IPS-NIHi7 (cell line): Measurements from ENCODE around the gene ZNF674.
"Not testable (repeated sequence)": the region's sequence is repeated elsewhere in the genome, so short reads cannot be mapped to it uniquely, and the experiment has no call there.

Experiments used
- DNase-seq: peaks from one replicate; pipeline ENCODE4 v3.0.0; 2012; ENCODE audit warnings: mixed read lengths; ENCODE audit errors: extremely low spot score

Gene ZNF674

DNA sequence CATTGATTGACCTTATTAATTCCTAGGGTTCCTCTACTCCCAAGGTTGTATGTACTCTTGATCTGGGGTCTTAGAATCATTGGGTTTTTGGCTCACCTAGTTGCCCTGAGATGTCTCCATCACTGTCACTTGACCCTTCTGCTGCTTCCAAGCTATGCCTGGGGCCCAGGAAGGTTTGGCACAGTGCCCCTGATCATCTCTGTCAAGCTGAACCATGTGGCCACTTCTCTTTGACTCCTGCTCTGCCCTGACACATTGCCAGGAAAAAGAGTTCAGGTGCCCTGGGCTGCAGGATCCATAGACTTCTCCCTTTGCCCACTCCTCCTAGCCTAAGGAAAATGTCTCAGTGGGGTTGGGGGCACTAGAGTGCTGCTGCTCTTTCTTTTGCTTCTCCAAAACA is 24.4 kb upstream of the ZNF674 start:
- no peak for DNase-seq

DNA sequence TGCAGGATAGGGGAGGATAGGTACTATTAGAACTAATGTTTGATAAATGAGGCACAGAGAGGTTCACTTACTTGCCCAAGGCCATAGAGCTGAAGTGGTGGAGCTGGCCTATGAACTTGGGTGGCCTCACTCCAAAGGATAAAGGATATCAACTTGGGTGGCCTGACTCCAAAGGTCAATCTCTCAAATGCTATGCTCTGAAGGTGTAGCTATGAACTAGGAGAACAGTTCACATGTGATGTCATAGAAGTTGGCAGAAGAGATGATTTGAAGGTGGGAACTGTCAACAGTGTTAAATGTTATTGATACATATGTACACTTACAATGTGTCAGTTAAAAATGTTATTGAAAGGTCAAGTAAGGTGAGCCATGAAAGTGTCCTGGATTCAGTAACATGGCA is 22.2 kb upstream of the ZNF674 start:
- no peak for DNase-seq

DNA sequence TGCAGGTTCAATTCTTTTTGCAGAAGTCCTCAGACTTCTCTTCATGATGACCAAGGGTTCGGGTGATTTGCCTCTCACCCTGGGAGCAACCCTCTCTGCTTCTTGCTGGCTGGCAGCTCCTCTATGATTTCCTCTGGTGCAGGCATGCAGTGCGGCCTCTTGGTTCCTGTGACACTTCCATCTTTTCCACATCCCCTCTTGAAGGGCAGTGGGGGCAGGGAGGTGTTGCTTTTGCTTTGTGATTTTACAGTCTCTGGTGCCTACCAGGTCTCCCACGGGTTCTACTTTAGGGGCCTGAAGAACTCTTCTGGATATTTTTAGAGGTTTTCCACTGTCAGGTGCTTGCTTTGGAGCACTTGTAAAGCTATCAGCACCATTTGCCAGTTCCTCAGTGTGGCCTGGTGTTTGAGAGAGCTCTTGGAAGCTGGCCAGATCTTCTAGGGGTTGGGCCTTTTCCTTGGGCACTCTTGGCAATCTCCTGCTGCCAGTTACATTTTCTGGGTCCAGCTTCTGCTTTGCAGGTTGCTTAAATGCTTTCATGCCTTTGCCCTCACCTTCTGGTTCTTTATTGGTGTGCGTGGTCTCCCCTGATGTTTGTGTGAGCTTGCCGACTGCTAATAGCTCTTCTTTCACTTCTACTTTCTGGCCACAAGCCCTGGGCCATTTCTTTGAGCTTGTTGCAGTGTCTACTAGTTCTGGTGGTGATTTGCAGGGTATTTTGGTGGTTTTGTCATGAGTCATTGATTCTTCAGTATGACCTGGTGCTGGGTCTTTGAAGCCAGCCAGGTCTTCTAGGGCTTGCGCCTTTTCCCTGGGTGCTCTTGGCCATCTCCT is 16.8 kb upstream of the ZNF674 start:
- DNase-seq = no peak

DNA sequence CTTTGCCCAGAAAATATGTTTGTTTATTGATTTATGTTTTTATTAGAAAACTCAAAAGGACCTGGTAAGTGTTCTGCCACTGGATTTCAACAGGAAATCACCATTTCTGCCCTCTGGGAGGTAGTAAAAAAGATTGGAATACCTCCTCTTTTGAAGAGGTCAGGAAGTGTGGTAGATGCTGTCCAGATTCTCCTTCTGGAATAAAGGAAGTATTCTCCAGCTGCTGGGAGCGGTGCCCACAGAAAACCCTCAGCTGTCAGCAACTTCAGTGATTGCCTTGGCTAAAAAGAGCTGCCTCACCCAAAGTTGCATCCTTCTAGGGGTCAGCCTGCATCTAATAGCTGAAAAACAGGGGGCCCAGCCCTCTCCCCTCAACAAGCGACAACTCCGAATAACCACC is 13.8 kb upstream of the ZNF674 start:
- DNase-seq = no peak

DNA sequence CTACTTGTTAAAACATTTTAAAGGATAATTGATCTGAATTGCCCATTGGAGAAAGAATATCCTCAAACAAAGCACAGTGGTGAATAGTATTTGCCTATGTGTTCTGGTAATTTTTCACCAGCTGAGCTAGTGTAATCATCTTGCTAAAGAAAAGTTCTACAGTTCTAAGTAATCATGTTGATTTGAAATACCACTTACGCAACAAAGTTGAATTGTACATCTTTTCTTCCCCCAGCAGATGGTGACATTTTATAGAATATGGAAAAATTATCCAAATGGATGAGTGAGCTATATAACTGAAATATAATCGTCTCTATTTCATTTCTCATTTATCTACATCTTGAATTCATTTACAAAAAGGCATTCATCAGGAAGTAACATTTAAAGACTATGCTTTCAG is 9.7 kb upstream of the ZNF674 start:
- no peak for DNase-seq

DNA sequence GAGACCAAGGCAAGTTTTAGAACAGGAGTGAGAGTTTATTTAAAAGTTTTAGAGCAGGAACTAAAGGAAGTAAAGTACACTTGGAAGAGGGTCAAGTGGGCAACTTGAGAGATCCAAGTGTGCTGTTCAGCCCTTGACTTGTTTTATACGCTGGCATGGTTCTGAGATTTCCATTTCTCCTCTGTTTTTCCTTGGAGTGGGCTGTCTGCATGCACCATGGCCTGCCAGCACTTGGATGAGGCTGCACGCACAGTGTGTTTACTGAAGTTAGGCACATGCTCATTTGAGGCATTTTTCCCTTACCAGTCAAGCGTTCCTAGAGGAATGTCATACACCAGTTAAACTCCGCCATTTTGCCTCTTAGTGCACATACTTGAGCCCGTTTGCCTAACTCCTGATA is 8.7 kb upstream of the ZNF674 start:
- no peak for DNase-seq

DNA sequence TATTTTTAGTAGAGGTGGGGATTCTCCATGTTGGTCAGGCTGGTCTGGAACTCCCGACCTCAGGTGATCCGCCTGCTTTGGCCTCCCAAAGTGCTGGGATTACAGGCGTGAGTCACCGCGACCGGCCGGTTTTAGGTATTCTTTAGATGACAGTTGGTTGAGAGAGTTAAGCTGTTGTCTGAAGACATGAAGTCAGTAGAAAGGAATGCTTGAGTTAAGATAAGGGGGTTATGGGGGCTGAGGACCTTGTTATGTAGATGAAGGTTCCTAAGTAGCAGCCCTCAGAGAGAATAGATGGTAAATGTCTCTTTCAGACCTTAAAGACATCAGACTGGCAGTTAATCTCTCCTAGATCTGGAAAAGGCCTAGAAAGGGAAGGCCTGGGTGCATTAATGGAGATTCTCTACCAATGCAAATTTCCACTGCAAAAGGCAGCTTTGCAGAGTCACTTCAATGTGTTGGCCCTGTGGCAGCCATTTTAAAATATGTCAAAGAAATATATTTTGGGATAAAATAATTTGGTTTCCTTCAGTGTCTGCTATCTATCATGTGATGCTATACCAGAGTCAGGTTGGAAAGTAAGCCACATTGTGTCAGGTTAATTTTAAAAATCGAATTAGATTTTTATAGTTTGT is 6.4 kb upstream of the ZNF674 start:
- DNase-seq = peak; percentile 54

DNA sequence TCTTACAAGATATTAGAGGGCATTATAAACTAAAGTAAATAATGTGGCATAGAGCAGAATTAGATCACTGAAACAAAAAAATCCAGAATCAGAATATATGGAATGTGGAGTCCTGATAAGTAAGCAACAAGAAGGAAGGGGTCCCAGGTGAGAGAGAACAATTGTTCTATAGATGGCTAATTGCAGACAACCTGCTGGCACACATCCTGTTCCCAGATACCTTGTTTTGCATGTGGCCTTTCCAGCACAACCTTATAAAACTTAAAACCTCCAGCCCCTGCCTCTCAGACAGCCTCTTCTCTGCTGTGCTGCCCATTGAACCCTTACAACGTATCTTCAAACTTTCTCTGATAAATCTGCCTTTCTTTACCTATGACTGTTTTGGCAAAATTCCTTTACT is 4.7 kb upstream of the ZNF674 start:
- DNase-seq = no peak

DNA sequence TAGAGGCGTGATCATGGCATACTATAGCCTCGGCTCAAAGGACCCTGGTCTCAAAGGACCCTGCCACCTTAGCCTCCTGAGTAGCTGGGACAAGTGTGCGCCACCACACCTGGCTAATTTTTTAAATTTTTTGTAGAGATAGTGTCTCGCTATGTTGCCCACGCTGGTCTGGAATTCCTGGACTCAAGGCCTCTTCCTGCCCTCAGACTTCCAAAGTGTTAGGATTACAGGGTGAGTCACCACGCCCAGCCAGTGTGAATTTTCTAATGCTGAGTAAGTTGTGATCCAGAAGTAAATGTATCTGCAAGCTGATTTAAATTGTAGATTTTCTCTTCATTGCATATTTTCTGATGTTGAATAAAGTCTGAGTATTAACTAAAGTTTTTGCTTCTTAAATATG is 2.6 kb upstream of the ZNF674 start:
- DNase-seq = no peak

DNA sequence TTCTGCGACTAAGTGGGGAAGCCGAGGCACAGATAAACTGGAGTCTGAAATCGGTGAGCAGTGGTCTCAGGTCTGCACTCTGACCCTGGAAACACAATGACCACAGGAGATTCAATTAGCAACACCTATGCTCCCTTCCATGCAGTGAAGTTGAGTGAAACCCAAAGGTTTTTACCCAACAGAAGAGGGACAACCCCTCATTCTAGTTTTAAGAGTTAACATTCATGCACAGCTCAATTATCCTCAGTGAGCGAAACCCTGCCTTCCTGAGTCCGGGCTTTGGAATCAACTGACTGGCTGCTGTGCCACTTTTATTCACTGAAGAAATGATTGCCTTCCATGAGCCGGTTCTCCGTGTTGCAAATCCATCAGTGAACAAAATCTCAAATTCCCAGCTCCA is 694 bp downstream of the ZNF674 start:
- DNase-seq = not testable (repeated sequence)

DNA sequence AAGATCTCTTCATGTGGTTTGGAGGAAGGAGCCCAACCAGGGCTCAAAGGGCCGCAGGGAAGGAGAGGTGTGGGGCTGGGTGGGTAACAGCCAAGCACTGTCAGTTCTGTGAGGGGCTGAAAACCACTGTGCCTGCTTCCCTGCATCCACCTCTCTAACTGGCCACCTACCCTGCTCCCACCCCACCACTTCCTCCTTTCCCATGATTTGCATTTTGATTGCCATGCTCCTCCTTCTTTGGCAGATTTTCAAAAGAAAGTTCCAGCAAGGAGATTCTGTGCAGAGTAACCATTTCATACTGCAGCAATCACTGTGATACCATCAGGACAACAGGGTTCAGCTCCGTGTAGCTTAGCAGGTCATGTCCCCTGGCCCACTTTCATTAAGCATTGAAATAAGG is 1.8 kb downstream of the ZNF674 start:
- DNase-seq = peak; percentile 16

DNA sequence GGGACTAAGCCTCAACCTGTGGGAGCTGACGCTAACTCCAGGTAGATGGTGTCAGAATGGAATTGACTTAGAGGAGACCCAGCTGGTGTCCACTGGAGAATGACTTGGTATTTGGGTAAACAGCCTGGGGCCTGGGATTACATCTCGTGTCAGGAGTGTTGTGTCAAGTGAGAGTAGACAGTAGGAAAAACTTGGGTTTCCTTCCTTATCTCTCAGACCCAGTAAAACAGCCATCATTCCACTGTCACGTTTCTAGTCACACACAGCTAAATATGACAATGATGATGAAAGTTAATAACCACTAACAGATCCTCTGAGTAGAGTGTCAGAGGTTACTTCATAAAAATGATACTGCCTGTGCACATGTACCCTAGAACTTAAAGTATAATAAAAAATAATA is 13.8 kb downstream of the ZNF674 start:
- DNase-seq = no peak

DNA sequence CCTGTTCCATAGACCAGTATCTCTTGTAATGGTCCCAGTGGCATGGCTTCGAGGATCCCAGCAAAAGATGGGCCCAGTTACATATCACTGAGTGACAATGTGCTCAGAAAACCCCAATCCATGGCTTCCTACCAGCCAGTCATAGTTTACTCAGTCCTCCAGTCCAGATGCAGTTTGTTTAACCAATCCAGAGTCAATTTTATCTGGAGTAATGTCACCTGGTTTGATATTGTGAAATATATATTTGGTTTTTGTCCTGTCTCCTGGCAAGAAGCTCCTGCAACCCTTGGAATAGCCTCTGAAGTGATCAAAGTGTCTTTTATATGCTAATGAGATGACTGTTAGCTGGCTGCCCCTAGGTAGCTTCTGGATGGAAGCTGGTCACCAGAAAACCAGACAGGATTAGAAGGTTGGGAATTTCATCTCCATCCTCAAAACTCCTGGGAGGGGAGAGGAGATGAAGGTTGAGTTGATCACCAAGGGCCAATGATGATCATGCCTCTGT is 14.8 kb downstream of the ZNF674 start:
- DNase-seq = not testable (repeated sequence)

DNA sequence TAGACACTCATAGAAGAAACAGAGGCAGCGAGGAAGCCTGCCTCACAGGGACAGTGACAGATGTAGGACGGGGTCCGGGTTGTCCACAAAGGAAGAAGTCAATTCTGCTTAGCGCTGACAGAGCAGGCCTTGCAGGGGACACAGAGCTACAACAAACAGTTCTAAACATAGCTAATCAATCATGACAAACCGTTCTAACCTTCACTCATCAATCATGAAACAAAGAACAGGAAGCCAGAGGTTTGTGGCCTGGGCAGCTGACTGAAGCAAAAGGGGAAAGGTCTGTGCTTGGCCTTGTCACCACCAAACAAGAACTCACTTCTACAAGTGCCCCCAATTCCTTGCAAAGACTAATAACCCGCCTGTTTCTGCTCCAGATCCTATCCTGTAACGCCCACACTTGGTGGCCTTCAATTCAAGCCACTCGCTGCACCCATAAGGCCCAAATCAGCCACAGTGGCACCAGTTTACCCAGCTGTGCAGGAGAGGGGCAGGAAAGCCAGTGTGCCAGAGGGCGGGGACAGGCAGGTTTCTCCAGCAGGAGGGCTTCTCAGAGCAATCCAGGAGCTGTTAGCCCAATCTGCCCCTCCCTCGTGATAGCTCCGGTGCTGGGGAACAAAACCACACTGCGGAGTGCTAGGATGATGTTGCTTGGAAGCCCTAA is 15.3 kb downstream of the ZNF674 start:
- not testable (repeated sequence) for DNase-seq

DNA sequence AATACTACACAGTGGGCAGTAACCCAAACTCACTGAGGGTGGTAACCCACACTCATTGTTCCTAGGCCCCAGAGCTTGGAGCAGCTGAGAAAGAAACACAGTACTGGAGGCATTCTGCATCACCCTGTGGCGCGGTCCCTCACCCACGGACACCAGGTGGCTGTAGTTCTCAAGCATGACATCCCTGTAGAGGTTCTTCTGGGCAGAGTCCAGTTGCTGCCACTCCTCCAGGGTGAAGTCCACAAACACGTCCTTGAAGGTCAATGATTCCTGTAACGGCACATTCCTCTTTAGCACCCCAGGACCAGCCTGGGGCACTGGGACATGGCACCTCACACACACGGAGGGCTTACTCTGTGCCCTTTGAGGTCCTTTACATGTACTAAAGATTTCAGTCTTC is 16.6 kb downstream of the ZNF674 start:
- not testable (repeated sequence) for DNase-seq

DNA sequence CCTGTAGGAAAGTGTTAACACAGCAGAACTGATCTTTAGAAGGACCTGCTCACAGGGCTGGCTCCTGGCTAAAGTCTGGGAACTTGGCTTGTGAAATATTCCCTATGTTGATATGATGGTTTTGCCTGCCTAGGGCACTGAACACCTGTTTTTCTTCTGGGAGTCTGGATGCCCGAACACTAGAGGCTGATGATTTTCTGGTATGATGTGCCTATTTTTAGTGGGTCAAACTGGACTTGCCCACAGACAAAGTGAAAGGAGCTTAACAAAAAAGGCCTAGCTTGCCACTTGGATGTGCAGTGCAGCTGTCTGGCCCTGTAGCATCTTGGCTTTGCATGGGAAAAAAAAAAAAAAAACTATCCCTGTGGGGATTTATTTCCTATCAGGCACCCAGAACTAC is 39.1 kb downstream of the ZNF674 start:
- no peak for DNase-seq

DNA sequence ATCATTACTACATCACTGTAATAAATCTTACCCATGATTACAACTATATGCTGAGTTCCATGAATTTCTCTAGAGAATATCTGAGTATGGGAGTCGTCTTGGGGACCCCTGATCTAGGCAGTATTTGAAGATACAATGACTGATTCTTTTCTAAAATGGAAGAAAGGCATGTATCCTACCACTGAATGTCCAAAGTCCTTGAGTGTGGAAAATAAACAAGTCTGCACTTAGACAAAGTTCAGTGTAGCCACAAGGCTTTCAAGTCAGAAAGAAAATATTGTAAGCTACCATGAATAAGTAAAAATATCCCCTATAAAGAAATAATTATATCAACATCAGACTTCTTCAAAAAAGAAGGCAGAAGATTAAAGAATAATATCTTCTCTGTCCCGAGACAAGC is 42.4 kb downstream of the ZNF674 start:
- no peak for DNase-seq

DNA sequence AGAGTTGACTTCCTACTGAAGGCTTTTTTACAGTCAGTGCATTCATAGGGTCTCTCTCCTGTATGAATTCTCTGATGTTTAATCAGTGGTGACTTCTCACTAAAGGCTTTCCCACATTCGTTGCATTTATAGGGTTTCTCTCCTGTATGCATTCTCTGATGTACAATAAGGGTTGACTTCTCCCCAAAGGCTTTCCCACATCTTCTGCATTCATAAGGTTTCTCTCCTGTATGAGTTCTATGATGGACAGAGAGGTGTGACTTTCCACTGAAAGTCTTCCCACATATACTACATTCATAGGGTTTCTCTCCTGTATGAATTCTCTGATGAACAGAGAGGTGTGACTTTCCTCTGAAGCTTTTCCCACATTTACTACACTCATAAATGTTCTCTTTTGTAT is 45.2 kb downstream of the ZNF674 start:
- DNase-seq = no peak

DNA sequence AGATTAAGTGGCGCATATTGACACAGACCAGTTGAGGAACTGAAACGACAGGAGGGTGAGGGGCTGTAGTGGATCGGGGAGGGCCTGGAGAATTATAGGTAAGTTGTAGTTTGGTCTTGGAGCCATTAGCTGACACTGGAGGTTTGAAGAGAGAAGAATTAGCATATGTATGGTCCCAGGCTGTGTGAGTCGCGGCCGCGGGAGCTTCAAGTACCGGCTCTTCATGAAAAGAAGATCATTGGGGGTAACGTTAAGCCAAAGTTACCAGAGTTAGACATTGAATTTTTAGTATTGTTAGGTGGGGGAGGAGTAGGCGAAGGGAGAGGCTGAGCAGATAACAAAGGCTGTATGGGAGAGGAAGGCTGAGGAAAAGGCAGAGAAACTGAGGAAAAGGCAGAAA is 56.5 kb downstream of the ZNF674 start:
- peak; percentile 22 for DNase-seq

DNA sequence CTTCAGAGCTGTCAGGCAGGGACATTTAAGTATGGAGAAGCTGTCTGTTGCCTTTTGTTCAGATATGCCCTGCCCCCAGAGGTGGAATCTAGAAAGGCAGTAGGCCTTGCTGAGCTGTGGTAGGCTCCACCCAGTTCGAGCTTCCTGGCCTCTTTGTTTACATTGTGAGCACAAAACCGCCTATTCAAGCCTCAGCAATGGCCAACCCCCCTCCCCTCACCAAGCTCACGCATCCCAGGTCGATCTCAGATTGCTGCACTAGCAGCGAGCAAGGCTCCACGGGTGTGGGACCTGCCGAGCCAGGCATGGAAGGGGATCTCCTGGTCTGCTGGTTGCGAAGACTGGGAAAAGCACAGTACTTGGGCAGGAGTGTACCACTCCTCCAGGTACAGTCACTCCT is 59.3 kb downstream of the ZNF674 start:
- no peak for DNase-seq

DNA sequence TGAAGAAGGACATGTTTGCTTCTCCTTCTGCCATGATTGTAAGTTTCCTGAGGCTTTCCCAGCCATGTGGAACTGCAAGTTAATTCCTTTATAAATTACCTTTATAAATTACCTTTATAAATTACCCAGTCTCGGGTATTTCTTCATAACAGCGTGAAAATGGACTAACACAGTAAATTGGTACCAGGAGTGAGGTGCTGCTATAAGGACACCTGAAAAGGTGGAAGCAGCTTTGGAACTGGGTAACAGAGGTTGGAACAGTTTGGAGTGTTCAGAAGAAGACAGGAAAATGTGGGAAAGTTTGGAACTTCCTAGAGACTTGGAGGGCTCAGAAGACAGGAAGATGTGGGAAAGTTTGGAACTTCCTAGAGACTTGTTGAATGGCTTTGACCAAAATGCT is 66.6 kb downstream of the ZNF674 start:
- not testable (repeated sequence) for DNase-seq

DNA sequence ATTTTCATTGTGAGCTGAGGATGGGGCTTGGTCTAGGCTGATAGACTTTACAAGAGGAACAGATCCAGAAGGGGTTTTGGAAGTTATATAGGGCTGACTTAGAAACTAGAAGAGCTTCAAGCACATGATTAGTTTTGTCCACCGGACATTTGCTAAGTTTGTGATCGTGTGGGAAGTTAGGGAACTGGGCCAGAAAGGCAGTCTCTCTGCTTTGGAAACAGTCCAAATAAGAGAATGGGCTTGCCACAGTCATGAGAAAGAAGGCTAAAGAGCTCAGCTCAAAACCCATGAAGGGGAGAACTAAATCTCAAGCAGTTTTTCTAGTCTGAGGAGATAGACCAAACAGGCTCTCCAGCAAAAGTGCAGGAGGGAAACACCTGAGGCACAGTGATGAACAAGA is 67.8 kb downstream of the ZNF674 start:
- DNase-seq = no peak

DNA sequence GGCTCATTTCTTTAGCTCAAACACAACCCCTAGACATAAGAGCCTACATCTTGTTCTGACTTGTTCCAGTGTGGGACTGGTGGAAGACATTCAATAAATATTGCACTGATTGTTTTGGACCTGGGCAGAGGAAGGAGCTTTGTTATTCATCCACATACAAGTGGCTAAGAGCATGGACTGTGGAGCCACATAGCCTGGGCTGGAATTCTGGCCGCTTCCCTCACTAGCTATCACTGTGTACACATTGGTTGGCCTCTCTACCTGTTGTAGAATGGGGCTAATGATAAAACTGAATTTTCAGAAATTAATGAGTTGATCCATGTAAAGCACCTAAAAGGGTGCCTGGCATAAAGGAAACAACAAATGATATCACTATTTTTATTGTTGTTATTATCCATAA is 80.0 kb downstream of the ZNF674 start:
- DNase-seq = no peak
